ENCODE measurements around the gene DMAC1.

DMAC1 gene

DNA sequence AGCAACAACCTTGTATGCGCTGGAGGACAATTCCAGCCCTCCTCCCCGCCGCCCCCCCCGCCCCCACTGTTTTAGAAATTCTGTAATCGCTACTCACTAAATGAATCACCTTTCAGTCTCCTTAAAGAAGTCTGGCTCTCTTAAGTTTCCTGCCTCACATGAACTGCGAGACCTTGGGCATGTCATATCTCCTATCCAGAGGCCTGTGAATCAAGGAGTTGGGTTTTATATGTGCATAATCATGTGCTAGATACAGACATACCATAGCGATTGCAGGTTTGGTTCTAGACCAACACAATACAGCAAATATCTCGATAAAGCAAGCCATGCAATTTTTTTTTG lies 337 bp upstream of the DMAC1 start:
- Mint-ChIP-seq H3K27ac (peak overlapping the region; percentile 89), H3K9me3 (no peaks in the 10 kb centered on the region), H3K4me3 (peak overlapping the region; percentile 86), H3K4me1 (peaks cover 30% of the 10 kb centered on the region), H3K36me3 (peaks cover 35% of the 10 kb centered on the region), H3K27me3 (no peaks in the 10 kb centered on the region)
- no peak for DNase-seq
- CTCF ChIA-PET = no interaction called here

GRCh38 chr9:7794196-7794595 lies 5.4 kb downstream of the DMAC1 start:
- Mint-ChIP-seq H3K36me3 (peaks cover 45% of the 10 kb centered on the region), H3K9me3 (no peaks in the 10 kb centered on the region), H3K4me3 (no peak overlapping the region), H3K27me3 (no peaks in the 10 kb centered on the region), H3K27ac (no peak overlapping the region), H3K4me1 (peaks cover 23% of the 10 kb centered on the region)
- DNase-seq = no peak
- CTCF ChIA-PET = no interaction called here

- no peak overlapping the region for H3K4me3 Mint-ChIP-seq
- DNase-seq = no peak
- CTCF ChIA-PET = no interaction called here
- no peaks in the 10 kb centered on the region for H3K27me3 Mint-ChIP-seq
- H3K36me3 Mint-ChIP-seq = peaks cover 31% of the 10 kb centered on the region
- H3K9me3 Mint-ChIP-seq = no peaks in the 10 kb centered on the region
- H3K4me1 Mint-ChIP-seq = peaks cover 6% of the 10 kb centered on the region
- no peak overlapping the region for H3K27ac Mint-ChIP-seq
Observed at GRCh38 chr9:7791394-7791793, 8.2 kb downstream of the DMAC1 start.

DNA sequence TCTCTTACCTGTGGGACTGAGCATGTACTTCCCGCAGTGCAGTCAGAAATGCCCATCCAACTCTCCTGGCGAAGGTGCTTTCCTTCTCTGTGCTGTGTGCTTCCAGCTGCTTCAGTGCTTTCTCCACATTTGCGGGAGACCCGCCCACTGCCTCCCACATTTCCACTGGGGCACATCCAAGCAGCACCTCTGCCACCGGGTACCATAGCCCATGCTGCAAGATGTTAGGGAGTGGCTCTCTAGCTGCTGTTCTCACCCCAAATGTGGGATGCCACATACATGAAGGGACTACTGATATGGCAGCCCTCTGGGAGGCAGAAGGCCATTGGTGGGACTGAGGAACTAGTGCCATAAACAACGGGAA lies 8.8 kb downstream of the DMAC1 start:
- CTCF ChIA-PET = no interaction called here
- no peaks in the 10 kb centered on the region for H3K9me3 Mint-ChIP-seq
- peaks cover 2% of the 10 kb centered on the region for H3K4me1 Mint-ChIP-seq
- no peaks in the 10 kb centered on the region for H3K27me3 Mint-ChIP-seq
- H3K27ac Mint-ChIP-seq = no peak overlapping the region
- H3K4me3 Mint-ChIP-seq = no peak overlapping the region
- peaks cover 25% of the 10 kb centered on the region for H3K36me3 Mint-ChIP-seq
- no peak for DNase-seq

- H3K27me3 Mint-ChIP-seq = no peaks in the 10 kb centered on the region
Observed at GRCh38 chr9:7790022-7790818, 9.4 kb downstream of the DMAC1 start.

DNA sequence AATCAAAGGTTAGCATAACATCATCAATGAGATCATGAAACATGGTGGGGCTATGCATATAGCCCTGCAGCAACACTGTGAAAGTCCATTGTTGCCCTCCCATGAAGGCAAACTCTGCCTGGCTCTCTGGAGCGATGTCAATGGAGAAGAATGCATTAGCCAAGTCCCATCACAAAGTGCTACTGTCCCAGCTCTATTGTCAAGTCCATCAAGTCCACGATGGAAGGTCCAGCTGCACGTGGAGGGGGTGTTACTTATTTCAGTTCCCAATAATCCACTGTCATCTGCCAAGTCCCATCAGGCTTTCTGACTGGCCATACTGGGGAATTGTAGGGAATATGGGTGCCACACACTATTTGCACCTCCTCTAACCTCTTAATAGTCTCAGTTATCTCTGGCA lies 10.8 kb downstream of the DMAC1 start:
- peaks cover 8% of the 10 kb centered on the region for H3K36me3 Mint-ChIP-seq
- no peaks in the 10 kb centered on the region for H3K27me3 Mint-ChIP-seq
- H3K4me1 Mint-ChIP-seq = no peaks in the 10 kb centered on the region
- H3K27ac Mint-ChIP-seq = no peak overlapping the region
- no peak overlapping the region for H3K4me3 Mint-ChIP-seq
- no peaks in the 10 kb centered on the region for H3K9me3 Mint-ChIP-seq
- CTCF ChIA-PET = no interaction called here
- no peak for DNase-seq

More at GRCh38 chr9:7790022-7790818, 9.4 kb downstream of the DMAC1 start:
- no peaks in the 10 kb centered on the region for H3K9me3 Mint-ChIP-seq
- peaks cover 19% of the 10 kb centered on the region for H3K36me3 Mint-ChIP-seq
- CTCF ChIA-PET = no interaction called here
- H3K4me3 Mint-ChIP-seq = no peak overlapping the region
- H3K4me1 Mint-ChIP-seq = peaks cover 2% of the 10 kb centered on the region
- H3K27ac Mint-ChIP-seq = no peak overlapping the region
- DNase-seq = no peak

- Mint-ChIP-seq H3K4me3 (no peak overlapping the region), H3K36me3 (no peaks in the 10 kb centered on the region), H3K9me3 (no peaks in the 10 kb centered on the region), H3K27ac (peak overlapping the region; percentile 36), H3K4me1 (no peaks in the 10 kb centered on the region), H3K27me3 (no peaks in the 10 kb centered on the region)
- CTCF ChIA-PET = interaction anchor here (0.7 kb wide), 1 partner anchor 8 kb away, joined by 3 read pairs; no protein-coding TSS in a partner anchor
- no peak for DNase-seq
Observed at GRCh38 chr9:7785813-7786212, 13.8 kb downstream of the DMAC1 start.

DNA sequence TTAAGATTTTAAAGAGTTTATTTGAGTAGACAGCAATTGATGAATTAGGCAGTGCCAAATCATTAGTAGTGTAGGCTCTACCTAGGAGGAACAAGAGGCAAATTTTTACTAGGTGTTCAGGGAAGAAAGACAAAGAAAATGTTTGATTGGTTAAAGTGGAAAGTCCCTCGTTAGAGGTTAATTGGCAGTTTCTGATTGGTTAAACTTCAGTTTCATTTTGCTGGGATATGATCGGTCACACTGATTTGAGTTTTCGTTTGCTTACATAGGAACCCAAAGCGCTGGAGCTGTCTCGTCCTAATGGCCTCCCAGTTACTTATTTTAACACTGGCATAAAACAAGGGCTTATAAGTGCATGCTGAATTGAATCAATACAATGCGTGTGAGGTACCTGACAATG lies 15.1 kb downstream of the DMAC1 start:
- no peak overlapping the region for H3K27ac Mint-ChIP-seq
- H3K9me3 Mint-ChIP-seq = no peaks in the 10 kb centered on the region
- no peaks in the 10 kb centered on the region for H3K36me3 Mint-ChIP-seq
- DNase-seq = no peak
- no peak overlapping the region for H3K4me3 Mint-ChIP-seq
- H3K27me3 Mint-ChIP-seq = no peaks in the 10 kb centered on the region
- CTCF ChIA-PET = no interaction called here
- no peaks in the 10 kb centered on the region for H3K4me1 Mint-ChIP-seq

- no peaks in the 10 kb centered on the region for H3K4me1 Mint-ChIP-seq
- no peaks in the 10 kb centered on the region for H3K27me3 Mint-ChIP-seq
- DNase-seq = no peak
- H3K27ac Mint-ChIP-seq = no peak overlapping the region
- no peak overlapping the region for H3K4me3 Mint-ChIP-seq
- H3K9me3 Mint-ChIP-seq = no peaks in the 10 kb centered on the region
- H3K36me3 Mint-ChIP-seq = no peaks in the 10 kb centered on the region
- CTCF ChIA-PET = no interaction called here
Observed at GRCh38 chr9:7783635-7784063, 15.9 kb downstream of the DMAC1 start.

GRCh38 chr9:7782400-7783120 lies 17.0 kb downstream of the DMAC1 start:
- Mint-ChIP-seq H3K9me3 (no peaks in the 10 kb centered on the region), H3K27ac (no peak overlapping the region), H3K4me3 (no peak overlapping the region), H3K27me3 (no peaks in the 10 kb centered on the region), H3K4me1 (no peaks in the 10 kb centered on the region), H3K36me3 (no peaks in the 10 kb centered on the region)
- CTCF ChIA-PET = no interaction called here
- no peak for DNase-seq

- no peaks in the 10 kb centered on the region for H3K27me3 Mint-ChIP-seq
- H3K27ac Mint-ChIP-seq = no peak overlapping the region
- H3K4me3 Mint-ChIP-seq = no peak overlapping the region
- no peaks in the 10 kb centered on the region for H3K36me3 Mint-ChIP-seq
- no peak for DNase-seq
- no peaks in the 10 kb centered on the region for H3K4me1 Mint-ChIP-seq
- CTCF ChIA-PET = interaction anchor here (1.0 kb wide), 1 partner anchor 10 kb away, joined by 5 read pairs; no protein-coding TSS in a partner anchor
- no peaks in the 10 kb centered on the region for H3K9me3 Mint-ChIP-seq
Observed at GRCh38 chr9:7780261-7780988, 19.2 kb downstream of the DMAC1 start.

DNA sequence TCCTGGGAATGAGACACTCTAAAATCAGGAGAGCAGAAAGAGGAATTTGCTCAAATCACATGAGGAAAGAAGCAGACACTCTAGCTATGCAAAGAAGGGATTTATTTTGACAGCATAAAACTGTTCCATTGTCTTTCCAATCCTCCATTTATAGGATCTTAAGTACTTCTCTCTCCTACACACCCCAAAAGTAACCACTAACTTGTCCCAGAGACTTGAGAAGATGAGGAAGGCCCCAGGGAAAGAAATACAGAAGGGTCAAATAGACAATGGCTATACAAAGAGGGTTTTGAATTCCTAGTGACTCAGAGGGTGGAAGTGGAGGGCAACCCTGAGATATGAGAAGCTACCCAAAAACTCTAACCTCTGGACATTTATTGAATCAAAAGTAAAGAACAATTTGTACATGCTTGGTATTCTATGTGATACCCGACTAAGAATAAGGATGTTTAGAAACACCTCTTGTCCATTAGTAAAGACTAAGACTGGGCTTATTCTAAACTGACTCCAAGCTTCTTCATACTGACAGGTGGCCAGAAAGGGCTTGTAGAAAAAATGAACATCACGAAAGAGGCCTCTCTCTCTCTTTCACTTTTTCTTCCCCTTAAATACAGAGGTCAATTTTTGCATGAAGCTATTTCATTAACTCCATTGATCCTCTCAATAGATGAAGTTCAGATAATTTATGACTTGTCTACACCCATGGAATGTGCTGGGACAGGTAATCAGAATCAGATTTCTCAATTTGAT lies 20.6 kb downstream of the DMAC1 start:
- no peak overlapping the region for H3K27ac Mint-ChIP-seq
- H3K9me3 Mint-ChIP-seq = no peaks in the 10 kb centered on the region
- DNase-seq = no peak
- no peaks in the 10 kb centered on the region for H3K4me1 Mint-ChIP-seq
- H3K27me3 Mint-ChIP-seq = no peaks in the 10 kb centered on the region
- no peak overlapping the region for H3K4me3 Mint-ChIP-seq
- CTCF ChIA-PET = no interaction called here
- no peaks in the 10 kb centered on the region for H3K36me3 Mint-ChIP-seq

DNA sequence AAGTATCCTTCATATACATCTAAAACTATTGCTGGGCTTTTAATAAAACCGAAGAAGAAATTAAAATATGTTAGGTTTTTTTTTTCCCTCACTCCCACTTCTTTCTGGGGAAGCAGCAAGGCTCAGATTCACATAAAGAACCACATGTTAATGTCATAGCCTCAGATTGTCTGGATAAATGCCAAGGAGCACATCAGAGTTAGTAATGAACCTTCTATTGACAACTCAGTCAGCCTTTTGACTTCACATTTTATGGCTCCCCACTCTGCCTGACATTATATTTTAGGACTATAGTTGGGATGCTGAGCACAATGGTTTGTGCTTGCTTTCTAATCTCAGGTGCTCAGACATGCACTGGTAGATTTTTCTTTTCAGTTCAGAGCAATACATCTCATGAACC lies 21.8 kb downstream of the DMAC1 start:
- Mint-ChIP-seq H3K36me3 (no peaks in the 10 kb centered on the region), H3K27me3 (no peaks in the 10 kb centered on the region), H3K4me3 (no peak overlapping the region), H3K4me1 (no peaks in the 10 kb centered on the region), H3K27ac (no peak overlapping the region), H3K9me3 (no peaks in the 10 kb centered on the region)
- CTCF ChIA-PET = interaction anchor here (0.6 kb wide), 1 partner anchor 8 kb away, joined by 3 read pairs; no protein-coding TSS in a partner anchor
- DNase-seq = no peak

GRCh38 chr9:7770111-7770510 lies 29.5 kb downstream of the DMAC1 start:
- CTCF ChIA-PET = interaction anchor here (1.1 to 2.1 kb wide), 2 partner anchors 9 to 11 kb away, joined by 3 to 5 read pairs; no protein-coding TSS in a partner anchor

More at GRCh38 chr9:7770111-7770510, 29.5 kb downstream of the DMAC1 start:
- H3K36me3 Mint-ChIP-seq = no peaks in the 10 kb centered on the region
- H3K27ac Mint-ChIP-seq = no peak overlapping the region
- no peak for DNase-seq
- peaks cover 11% of the 10 kb centered on the region for H3K27me3 Mint-ChIP-seq
- H3K4me3 Mint-ChIP-seq = no peak overlapping the region
- peaks cover under 1% of the 10 kb centered on the region for H3K9me3 Mint-ChIP-seq
- no peaks in the 10 kb centered on the region for H3K4me1 Mint-ChIP-seq
